Measurements from ENCODE around the gene NUDT19.

The NUDT19 gene

DNA sequence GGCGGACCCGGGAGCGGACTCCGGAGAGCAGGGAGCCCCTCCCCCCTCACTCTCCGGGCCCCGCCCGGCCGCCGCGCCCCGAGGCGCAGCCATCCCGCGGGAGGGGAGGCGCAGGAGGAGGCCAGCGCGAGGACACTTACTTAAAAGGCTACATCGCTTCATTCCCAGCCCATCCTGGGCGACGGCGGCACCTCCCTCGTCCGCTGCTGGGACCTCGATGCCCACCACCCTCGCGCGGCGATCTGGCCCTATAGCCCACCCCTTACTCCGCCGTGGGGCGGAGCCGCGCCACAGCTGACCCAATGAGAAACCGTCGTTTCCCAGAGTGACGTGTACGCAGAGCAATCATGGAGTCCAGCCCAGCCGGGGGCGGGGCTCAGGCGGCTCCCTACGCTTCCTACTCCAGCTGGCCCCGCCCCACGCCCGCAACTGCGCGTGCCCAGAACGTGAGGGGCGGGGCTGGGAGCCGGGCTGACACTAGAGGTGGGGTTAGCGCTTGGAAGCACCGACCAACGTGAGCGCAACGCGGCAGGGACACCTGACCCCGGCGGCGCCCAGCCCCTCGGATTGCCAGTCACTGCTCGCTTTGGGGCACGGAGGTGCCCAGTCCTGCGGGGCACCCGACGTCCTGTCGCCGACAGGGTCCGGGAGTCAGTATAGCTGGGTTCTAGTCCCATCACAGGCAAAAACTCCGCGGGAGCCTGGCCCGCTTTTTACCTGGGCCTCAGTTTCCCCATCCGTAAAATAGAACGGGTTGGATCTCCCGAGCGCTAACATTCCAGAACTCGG lies 16.5 kb upstream of the NUDT19 start, which contains the start of gene ANKRD27 (continued):
- TF ChIP-seq SCRT1 (tag by site-specific recombination; IDR thresholded peaks at IDR 0.05; ENCODE audit: borderline replicate concordance) (no peak), ZNF48 (tag by site-specific recombination; IDR thresholded peaks at IDR 0.05) (no peak), ZNF514 (tag by site-specific recombination; IDR thresholded peaks at IDR 0.05) (no peak), ZNF473 (tag by site-specific recombination; IDR thresholded peaks at IDR 0.05) (no peak), ZNF624 (tag by site-specific recombination; IDR thresholded peaks at IDR 0.05) (no peak), ZNF2 (tag by site-specific recombination; IDR thresholded peaks at IDR 0.05) (no peak), ZNF654 (tag by site-specific recombination; IDR thresholded peaks at IDR 0.05; ENCODE audit: low read depth) (no peak), ZNF560 (tag by site-specific recombination; IDR thresholded peaks at IDR 0.05; ENCODE audit: borderline replicate concordance) (no peak), GLI4 (tag by site-specific recombination; IDR thresholded peaks at IDR 0.05) (no peak), ZNF544 (tag by site-specific recombination; IDR thresholded peaks at IDR 0.05) (no peak), ZNF311 (tag by site-specific recombination; IDR thresholded peaks at IDR 0.05; ENCODE audit: borderline replicate concordance) (no peak), ZNF274 (IDR thresholded peaks at IDR 0.05; ENCODE audit: low read length) (no peak), ZNF274 (tag by site-specific recombination; IDR thresholded peaks at IDR 0.05; ENCODE audit: borderline replicate concordance) (no peak), YY2 (tag by site-specific recombination; IDR thresholded peaks at IDR 0.05) (no peak), BCL11A (tag by site-specific recombination; IDR thresholded peaks at IDR 0.05; ENCODE audit: low read depth) (peak; percentile 78), OSR2 (tag by site-specific recombination; IDR thresholded peaks at IDR 0.05) (no peak), SP3 (tag by site-specific recombination; IDR thresholded peaks at IDR 0.05) (peak; percentile 99), ZNF302 (tag by site-specific recombination; IDR thresholded peaks at IDR 0.05; ENCODE audit: low read depth) (no peak), ZNF335 (tag by site-specific recombination; conservative IDR thresholded peaks at IDR 0.05) (peak; percentile 99), IKZF3 (tag by site-specific recombination; IDR thresholded peaks at IDR 0.05) (no peak), ZBTB48 (tag by site-specific recombination; IDR thresholded peaks at IDR 0.05) (peak; percentile 33; the same call in 1 of the 2 replicates), ZNF530 (tag by site-specific recombination; IDR thresholded peaks at IDR 0.05; ENCODE audit: low read depth) (peak; percentile 25; the same call in 1 of the 2 replicates), ZNF211 (tag by site-specific recombination; IDR thresholded peaks at IDR 0.05; ENCODE audit: low read depth) (no peak), ZNF354C (tag by site-specific recombination; IDR thresholded peaks at IDR 0.05; ENCODE audit: borderline replicate concordance, low read depth) (no peak), ZNF366 (tag by site-specific recombination; conservative IDR thresholded peaks at IDR 0.05) (peak; percentile 80)
- TF ChIP-seq, protein P1, sequence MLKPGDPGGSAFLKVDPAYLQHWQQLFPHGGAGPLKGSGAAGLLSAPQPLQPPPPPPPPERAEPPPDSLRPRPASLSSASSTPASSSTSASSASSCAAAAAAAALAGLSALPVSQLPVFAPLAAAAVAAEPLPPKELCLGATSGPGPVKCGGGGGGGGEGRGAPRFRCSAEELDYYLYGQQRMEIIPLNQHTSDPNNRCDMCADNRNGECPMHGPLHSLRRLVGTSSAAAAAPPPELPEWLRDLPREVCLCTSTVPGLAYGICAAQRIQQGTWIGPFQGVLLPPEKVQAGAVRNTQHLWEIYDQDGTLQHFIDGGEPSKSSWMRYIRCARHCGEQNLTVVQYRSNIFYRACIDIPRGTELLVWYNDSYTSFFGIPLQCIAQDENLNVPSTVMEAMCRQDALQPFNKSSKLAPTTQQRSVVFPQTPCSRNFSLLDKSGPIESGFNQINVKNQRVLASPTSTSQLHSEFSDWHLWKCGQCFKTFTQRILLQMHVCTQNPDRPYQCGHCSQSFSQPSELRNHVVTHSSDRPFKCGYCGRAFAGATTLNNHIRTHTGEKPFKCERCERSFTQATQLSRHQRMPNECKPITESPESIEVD (tag by site-specific recombination; IDR thresholded peaks at IDR 0.05), result no peak
- TF ChIP-seq, protein P2, sequence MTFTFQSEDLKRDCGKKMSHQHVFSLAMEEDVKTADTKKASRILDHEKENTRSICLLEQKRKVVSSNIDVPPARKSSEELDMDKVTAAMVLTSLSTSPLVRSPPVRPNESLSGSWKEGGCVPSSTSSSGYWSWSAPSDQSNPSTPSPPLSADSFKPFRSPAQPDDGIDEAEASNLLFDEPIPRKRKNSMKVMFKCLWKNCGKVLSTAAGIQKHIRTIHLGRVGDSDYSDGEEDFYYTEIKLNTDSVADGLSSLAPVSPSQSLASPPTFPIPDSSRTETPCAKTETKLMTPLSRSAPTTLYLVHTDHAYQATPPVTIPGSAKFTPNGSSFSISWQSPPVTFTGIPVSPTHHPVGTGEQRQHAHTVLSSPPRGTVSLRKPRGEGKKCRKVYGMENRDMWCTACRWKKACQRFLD (tag by site-specific recombination; IDR thresholded peaks at IDR 0.05), result peak; percentile 4; the same call in 1 of the 2 replicates
- TF ChIP-seq, protein P3, sequence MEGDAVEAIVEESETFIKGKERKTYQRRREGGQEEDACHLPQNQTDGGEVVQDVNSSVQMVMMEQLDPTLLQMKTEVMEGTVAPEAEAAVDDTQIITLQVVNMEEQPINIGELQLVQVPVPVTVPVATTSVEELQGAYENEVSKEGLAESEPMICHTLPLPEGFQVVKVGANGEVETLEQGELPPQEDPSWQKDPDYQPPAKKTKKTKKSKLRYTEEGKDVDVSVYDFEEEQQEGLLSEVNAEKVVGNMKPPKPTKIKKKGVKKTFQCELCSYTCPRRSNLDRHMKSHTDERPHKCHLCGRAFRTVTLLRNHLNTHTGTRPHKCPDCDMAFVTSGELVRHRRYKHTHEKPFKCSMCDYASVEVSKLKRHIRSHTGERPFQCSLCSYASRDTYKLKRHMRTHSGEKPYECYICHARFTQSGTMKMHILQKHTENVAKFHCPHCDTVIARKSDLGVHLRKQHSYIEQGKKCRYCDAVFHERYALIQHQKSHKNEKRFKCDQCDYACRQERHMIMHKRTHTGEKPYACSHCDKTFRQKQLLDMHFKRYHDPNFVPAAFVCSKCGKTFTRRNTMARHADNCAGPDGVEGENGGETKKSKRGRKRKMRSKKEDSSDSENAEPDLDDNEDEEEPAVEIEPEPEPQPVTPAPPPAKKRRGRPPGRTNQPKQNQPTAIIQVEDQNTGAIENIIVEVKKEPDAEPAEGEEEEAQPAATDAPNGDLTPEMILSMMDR (tag by site-specific recombination; IDR thresholded peaks at IDR 0.05), result no peak
- TF ChIP-seq, protein P4, sequence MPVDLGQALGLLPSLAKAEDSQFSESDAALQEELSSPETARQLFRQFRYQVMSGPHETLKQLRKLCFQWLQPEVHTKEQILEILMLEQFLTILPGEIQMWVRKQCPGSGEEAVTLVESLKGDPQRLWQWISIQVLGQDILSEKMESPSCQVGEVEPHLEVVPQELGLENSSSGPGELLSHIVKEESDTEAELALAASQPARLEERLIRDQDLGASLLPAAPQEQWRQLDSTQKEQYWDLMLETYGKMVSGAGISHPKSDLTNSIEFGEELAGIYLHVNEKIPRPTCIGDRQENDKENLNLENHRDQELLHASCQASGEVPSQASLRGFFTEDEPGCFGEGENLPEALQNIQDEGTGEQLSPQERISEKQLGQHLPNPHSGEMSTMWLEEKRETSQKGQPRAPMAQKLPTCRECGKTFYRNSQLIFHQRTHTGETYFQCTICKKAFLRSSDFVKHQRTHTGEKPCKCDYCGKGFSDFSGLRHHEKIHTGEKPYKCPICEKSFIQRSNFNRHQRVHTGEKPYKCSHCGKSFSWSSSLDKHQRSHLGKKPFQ (tag by site-specific recombination; IDR thresholded peaks at IDR 0.05), result no peak
- TF ChIP-seq, protein P5, sequence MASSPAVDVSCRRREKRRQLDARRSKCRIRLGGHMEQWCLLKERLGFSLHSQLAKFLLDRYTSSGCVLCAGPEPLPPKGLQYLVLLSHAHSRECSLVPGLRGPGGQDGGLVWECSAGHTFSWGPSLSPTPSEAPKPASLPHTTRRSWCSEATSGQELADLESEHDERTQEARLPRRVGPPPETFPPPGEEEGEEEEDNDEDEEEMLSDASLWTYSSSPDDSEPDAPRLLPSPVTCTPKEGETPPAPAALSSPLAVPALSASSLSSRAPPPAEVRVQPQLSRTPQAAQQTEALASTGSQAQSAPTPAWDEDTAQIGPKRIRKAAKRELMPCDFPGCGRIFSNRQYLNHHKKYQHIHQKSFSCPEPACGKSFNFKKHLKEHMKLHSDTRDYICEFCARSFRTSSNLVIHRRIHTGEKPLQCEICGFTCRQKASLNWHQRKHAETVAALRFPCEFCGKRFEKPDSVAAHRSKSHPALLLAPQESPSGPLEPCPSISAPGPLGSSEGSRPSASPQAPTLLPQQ (tag by site-specific recombination; IDR thresholded peaks at IDR 0.05), result peak; percentile 13; the same call in 1 of the 2 replicates
- TF ChIP-seq, protein P6, sequence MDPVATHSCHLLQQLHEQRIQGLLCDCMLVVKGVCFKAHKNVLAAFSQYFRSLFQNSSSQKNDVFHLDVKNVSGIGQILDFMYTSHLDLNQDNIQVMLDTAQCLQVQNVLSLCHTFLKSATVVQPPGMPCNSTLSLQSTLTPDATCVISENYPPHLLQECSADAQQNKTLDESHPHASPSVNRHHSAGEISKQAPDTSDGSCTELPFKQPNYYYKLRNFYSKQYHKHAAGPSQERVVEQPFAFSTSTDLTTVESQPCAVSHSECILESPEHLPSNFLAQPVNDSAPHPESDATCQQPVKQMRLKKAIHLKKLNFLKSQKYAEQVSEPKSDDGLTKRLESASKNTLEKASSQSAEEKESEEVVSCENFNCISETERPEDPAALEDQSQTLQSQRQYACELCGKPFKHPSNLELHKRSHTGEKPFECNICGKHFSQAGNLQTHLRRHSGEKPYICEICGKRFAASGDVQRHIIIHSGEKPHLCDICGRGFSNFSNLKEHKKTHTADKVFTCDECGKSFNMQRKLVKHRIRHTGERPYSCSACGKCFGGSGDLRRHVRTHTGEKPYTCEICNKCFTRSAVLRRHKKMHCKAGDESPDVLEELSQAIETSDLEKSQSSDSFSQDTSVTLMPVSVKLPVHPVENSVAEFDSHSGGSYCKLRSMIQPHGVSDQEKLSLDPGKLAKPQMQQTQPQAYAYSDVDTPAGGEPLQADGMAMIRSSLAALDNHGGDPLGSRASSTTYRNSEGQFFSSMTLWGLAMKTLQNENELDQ (tag by site-specific recombination; IDR thresholded peaks at IDR 0.05; ENCODE audit: low read depth), result no peak

All from HEK293 (cell line).